Effector memory CD8-positive, alpha-beta T cell (primary cell): ENCODE results near the gene NMT2.
"Not testable (repeated sequence)": the region's sequence is repeated elsewhere in the genome, so short reads cannot be mapped to it uniquely, and the experiment has no call there.

ENCODE experiments used
- ATAC-seq: fragments of 150-1000 bp; cut with Tn5 transposase; replicated peaks from 2 replicates; pipeline ENCODE4 v1.10.0; 2021; ENCODE audit warnings: mild to moderate bottlenecking, moderate library complexity
- DNase-seq, 3 experiments: peaks; one replicate each; pipeline ENCODE4 v3.0.0; 2021
- H3K27ac Mint-ChIP-seq, 2 donors: one replicate each; pipeline ENCODE4 v1.8.0; 2022; ENCODE audit warnings: mild to moderate bottlenecking in 2 of 2, mixed read lengths in 2 of 2, moderate library complexity in 2 of 2
- H3K27me3 Mint-ChIP-seq, 2 donors: one replicate each; pipeline ENCODE4 v1.8.0; 2022; ENCODE audit warnings: mixed read lengths in 2 of 2
- H3K36me3 Mint-ChIP-seq: one replicate; pipeline ENCODE4 v1.8.0; 2022; ENCODE audit warnings: mild to moderate bottlenecking, moderate library complexity, mixed read lengths; ENCODE audit not compliant: insufficient read depth
- H3K4me1 Mint-ChIP-seq, 2 donors: one replicate each; pipeline ENCODE4 v1.8.0; 2022; ENCODE audit warnings: low read depth in 2 of 2, mixed read lengths in 2 of 2
- H3K4me3 Mint-ChIP-seq, 2 donors: one replicate each; pipeline ENCODE4 v1.8.0; 2022; ENCODE audit warnings: mild to moderate bottlenecking in 2 of 2, mixed read lengths in 2 of 2, moderate library complexity in 2 of 2
- H3K9me3 Mint-ChIP-seq, 2 donors: one replicate each; pipeline ENCODE4 v1.8.0; 2022; ENCODE audit warnings: mixed read lengths in 2 of 2
- total RNA-seq, 9 experiments: gene quantifications; one replicate each; lab custom pipeline; 2026; lab: John Stamatoyannopoulos, UW

NMT2 gene
- 13.0 to 107 (median 44.4) reads per million in 9 experiments for total RNA-seq

GRCh38 chr10:15168291-15168785 is at the start of gene NMT2:
Gene NMT2, minus strand, starts transcription at chr10:15168693. Its CDS starts 81 bp downstream, at chr10:15168612.
- peaks cover 13% of the 10 kb centered on the region for H3K36me3 Mint-ChIP-seq
- DNase-seq (peak; percentile 68 to 78 (median 73)), ATAC-seq (peak; percentile 74)
- H3K9me3 Mint-ChIP-seq, result no peaks in the 10 kb centered on the region
- peaks cover 39 to 50% of the 10 kb centered on the region in 2 donors for H3K4me1 Mint-ChIP-seq
- H3K27ac Mint-ChIP-seq, result peak within 1 kb of the TSS; percentile 90 to 93
- peak within 1 kb of the TSS; percentile 92 to 97 for H3K4me3 Mint-ChIP-seq
- H3K27me3 Mint-ChIP-seq, result no peaks in the 10 kb centered on the region

DNA sequence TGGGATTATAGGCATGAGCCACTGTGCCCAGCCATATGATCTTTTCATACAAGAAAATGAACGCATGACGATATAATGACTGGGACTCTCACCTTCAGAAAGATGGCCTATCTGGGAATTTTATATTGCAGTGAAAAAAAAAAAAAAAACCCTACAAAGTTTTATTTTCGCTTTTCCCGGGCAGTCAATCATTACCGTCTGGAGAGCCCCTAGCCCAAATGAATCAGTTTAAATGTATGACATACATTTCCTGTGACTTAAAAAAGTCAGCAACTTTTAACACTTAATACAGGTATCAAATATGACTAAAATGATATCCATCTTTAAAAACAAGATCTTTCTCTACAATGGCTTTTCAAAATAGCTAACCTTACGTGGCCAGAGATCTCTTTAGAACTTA is 48.2 kb upstream of the NMT2 start:
- Mint-ChIP-seq H3K36me3 (no peaks in the 10 kb centered on the region), H3K27ac (no peak overlapping the region), H3K9me3 (no peaks in the 10 kb centered on the region), H3K27me3 (no peaks in the 10 kb centered on the region), H3K4me1 (no peaks in the 10 kb centered on the region), H3K4me3 (no peak overlapping the region)
- no peak for DNase-seq
- ATAC-seq, result no peak

DNA sequence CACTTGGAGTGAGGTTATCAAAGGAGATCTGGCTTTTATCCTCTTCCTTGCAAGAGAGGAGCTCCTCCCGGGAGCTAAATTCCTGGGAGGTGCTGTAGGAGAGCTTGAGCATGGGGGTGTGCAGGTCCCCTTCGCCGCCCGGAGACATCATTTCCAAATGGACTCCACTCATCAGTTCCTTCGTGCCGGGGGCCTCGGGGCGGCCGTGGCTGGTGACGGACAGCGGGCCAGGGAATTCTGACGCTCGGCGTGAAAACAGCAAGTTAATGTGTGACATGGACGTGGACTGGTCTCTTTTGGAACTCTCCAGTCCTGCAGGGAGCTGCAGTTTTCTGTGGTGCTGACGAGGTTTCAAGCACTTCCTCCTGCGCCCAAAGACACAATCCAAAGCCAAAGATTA is 45.7 kb upstream of the NMT2 start:
- Mint-ChIP-seq H3K27ac (no peak overlapping the region), H3K27me3 (no peaks in the 10 kb centered on the region), H3K36me3 (no peaks in the 10 kb centered on the region), H3K4me1 (peaks cover 12 to 14% of the 10 kb centered on the region in 2 donors), H3K9me3 (no peaks in the 10 kb centered on the region), H3K4me3 (no peak overlapping the region)
- DNase-seq (no peak), ATAC-seq (no peak)

DNA sequence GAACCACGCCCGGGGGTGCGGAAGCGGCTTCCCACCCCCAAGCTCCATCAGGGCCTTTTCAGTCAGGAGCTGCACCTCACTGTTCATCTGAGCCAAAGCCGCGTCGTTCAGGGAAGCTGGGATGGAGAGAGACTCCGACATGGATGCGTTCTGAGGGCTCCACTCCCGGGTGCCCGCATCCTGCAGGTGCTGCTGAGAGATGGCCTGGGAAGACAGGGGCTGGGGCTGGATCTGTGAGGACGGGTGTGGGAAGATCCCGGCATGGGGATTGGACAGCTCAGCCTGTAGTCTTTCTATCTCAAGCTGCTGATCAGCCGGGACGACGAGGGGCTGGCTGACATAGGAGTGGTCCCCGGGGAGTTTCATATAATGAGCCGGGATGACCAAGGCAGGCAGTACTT is 45.0 kb upstream of the NMT2 start:
- peaks cover 6% of the 10 kb centered on the region for H3K36me3 Mint-ChIP-seq
- ATAC-seq (no peak), DNase-seq (no peak)
- H3K27me3 Mint-ChIP-seq, result no peaks in the 10 kb centered on the region
- no peak overlapping the region for H3K4me3 Mint-ChIP-seq
- no peaks in the 10 kb centered on the region for H3K9me3 Mint-ChIP-seq
- H3K4me1 Mint-ChIP-seq, result peaks cover 16 to 19% of the 10 kb centered on the region in 2 donors
- no peak overlapping the region for H3K27ac Mint-ChIP-seq

DNA sequence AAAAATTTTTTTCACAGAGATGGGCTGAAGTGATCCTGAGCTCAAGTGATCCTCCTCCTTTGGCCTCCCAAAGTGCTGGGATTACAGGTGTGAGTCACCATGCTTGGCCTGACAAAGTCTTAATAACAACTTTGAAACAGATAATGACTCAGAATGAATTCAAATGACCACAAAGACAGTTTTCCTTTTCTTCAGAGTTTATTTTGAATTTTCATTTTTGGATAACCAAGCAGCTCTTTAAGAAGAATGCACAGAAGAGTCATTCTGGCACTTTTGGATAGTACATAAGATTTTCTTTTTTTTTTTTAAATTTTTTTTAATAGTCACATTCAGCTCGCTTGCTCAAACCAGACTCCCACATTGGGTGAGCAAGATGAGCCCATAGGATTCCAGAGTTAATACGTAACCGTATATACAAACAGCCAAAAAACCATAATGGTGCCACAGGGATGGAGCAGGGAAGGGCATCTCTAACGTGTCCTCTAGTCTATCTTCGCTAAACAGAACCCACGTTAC is 43.0 kb upstream of the NMT2 start:
- peaks cover 27 to 32% of the 10 kb centered on the region in 2 donors for H3K4me1 Mint-ChIP-seq
- H3K4me3 Mint-ChIP-seq, result no peak overlapping the region
- H3K9me3 Mint-ChIP-seq, result no peaks in the 10 kb centered on the region
- H3K36me3 Mint-ChIP-seq, result peaks cover 10% of the 10 kb centered on the region
- H3K27ac Mint-ChIP-seq, result no peak overlapping the region
- ATAC-seq (no peak), DNase-seq (no peak)
- no peaks in the 10 kb centered on the region for H3K27me3 Mint-ChIP-seq

DNA sequence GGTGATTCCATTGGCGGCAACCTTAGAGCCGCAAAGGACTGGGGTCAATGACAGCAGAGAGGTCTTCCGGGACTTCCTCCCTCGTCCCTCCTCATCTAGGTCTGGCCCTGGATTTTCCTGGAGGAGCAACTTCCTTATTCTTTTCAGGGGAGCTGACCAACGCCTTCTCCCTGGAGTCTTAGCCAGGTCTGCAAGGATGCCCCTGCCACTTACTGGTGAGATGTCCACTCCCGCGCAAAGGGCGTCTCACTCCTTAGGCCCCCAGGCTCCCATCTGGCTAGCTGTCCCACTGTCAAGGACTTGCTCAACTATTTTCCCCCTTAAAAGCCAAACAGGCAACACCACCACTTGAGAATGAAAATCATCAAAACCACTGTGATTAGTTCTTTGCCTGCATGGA is 42.0 kb upstream of the NMT2 start:
- Mint-ChIP-seq H3K36me3 (peaks cover 10% of the 10 kb centered on the region), H3K27ac (peak overlapping the region; percentile 79 to 97), H3K4me1 (peaks cover 31 to 32% of the 10 kb centered on the region in 2 donors), H3K9me3 (no peaks in the 10 kb centered on the region), H3K4me3 (peak overlapping the region in 1 of 2 donors; percentile 75), H3K27me3 (no peaks in the 10 kb centered on the region)
- ATAC-seq (no peak), DNase-seq (no peak)

- Mint-ChIP-seq H3K27ac (peak overlapping the region; percentile 79 to 97), H3K4me1 (peaks cover 32% of the 10 kb centered on the region in 2 donors), H3K27me3 (no peaks in the 10 kb centered on the region), H3K4me3 (peak overlapping the region; percentile 75 to 76), H3K36me3 (peaks cover 10% of the 10 kb centered on the region), H3K9me3 (no peaks in the 10 kb centered on the region)
- peak; percentile 76 to 81 (median 77) for DNase-seq
- peak; percentile 66 for ATAC-seq
These were observed 41.5 kb upstream of the NMT2 start for GRCh38 chr10:15209827-15210509.

DNA sequence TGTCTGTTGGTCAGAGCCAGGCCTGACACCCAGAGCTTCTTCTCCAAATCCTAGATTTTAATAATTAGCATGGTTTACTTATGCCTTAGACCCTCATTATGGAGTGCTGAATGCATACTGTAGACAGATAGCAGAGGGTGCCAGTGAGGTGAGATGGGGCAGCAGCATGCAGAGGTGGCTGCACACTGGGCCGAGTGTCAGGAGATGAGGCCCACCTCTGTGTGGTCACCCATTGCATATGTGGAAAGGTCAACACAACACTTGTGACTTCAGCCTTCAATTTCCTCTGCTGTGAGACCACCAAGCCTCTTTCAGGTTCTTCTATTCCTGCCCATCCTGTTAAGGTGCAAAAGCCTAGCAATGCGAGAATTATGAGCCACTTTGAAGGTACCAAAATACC is 39.7 kb upstream of the NMT2 start:
- DNase-seq (no peak), ATAC-seq (no peak)
- Mint-ChIP-seq H3K9me3 (no peaks in the 10 kb centered on the region), H3K4me1 (peaks cover 32% of the 10 kb centered on the region in 2 donors), H3K27me3 (no peaks in the 10 kb centered on the region), H3K27ac (peak overlapping the region; percentile 79 to 97), H3K36me3 (peaks cover 10% of the 10 kb centered on the region), H3K4me3 (peak overlapping the region; percentile 75 to 76)

DNA sequence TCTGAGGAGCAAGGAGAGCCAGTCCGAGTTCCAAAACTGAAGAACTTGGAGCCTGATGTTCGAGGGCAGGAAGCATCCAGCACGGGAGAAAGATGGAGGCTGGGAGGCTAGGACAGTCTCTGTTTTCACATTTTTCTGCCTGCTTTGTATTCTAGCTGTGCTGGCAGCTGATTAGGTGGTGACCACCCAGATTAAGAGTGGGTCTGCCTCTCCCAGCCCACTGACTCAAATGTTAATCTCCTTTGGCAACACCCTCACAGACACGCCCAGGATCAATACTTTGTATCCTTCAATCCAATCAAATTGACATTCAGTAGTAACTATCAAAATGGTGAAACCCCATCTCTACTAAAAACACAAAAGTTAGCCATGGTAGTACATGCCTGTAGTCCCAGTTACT is 38.9 kb upstream of the NMT2 start:
- H3K27ac Mint-ChIP-seq, result peak overlapping the region; percentile 79 to 97
- H3K27me3 Mint-ChIP-seq, ATAC-seq, DNase-seq, H3K9me3 Mint-ChIP-seq: not testable (repeated sequence)
- peaks cover 32 to 33% of the 10 kb centered on the region in 2 donors for H3K4me1 Mint-ChIP-seq
- H3K4me3 Mint-ChIP-seq, result peak overlapping the region in 1 of 2 donors; percentile 76
- H3K36me3 Mint-ChIP-seq, result peaks cover 10% of the 10 kb centered on the region

GRCh38 chr10:15202639-15203038 is 34.1 kb upstream of the NMT2 start:
- Mint-ChIP-seq H3K9me3 (no peaks in the 10 kb centered on the region), H3K27ac (peak overlapping the region in 1 of 2 donors; percentile 13), H3K4me3 (no peak overlapping the region), H3K4me1 (peaks cover 14 to 19% of the 10 kb centered on the region in 2 donors), H3K27me3 (no peaks in the 10 kb centered on the region), H3K36me3 (no peaks in the 10 kb centered on the region)
- ATAC-seq, result no peak
- no peak for DNase-seq

DNA sequence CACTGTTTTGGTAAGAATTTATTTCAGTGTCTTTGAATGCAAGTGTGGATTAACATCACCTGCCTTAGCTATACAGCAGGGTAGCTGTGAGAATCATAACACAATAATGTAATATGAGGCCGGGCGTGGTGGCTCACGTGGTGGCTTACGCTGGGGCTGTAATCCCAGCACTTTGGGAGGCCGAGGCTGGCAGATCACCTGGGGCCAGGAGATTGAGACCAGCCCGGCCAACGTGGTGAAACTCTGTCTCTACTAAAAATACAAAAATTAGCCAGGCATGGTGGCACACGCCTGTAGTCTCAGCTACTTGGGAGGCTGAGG is 33.8 kb upstream of the NMT2 start:
- H3K27me3 Mint-ChIP-seq, DNase-seq, H3K9me3 Mint-ChIP-seq, H3K36me3 Mint-ChIP-seq, ATAC-seq, H3K4me3 Mint-ChIP-seq: not testable (repeated sequence)
- H3K4me1 Mint-ChIP-seq, result peaks cover 12 to 19% of the 10 kb centered on the region in 2 donors
- peak overlapping the region in 1 of 2 donors; percentile 13 for H3K27ac Mint-ChIP-seq

DNA sequence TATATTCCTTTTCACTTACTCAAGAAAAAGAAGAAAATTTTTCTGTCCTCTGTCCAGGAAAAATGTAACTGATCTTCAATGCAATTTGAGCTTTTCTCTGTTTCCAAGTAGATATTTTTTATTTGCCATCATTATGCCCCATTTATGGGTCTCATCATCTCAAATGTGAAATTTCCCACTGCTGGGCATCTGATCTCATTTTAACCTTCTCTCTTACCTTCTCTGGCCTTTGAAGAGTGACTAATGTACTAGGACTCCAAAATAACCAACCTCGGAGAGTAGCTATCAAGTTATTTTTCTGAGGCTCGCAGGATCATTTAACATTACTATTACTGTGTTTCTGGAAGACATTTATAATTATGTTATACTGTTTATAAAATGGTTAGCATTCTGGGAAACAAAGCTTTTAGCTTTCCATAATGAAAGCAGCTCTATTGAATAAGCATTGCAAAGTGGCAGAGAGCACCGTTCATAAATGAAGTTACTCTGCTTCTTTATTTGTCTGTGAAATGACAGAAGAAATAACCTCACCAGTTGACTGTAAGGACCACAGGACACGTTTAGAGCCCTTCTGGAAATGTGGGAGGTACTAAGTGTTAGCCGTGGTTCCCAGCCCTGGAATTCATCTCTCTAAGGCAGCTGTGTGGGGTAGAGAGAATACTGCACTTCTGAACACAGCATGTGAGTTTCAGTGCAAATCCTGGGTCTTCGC is 33.3 kb upstream of the NMT2 start:
- H3K27me3 Mint-ChIP-seq, result no peaks in the 10 kb centered on the region
- peaks cover 14 to 22% of the 10 kb centered on the region in 2 donors for H3K4me1 Mint-ChIP-seq
- ATAC-seq (no peak), DNase-seq (no peak)
- H3K27ac Mint-ChIP-seq, result no peak overlapping the region
- no peaks in the 10 kb centered on the region for H3K9me3 Mint-ChIP-seq
- H3K4me3 Mint-ChIP-seq, result no peak overlapping the region
- no peaks in the 10 kb centered on the region for H3K36me3 Mint-ChIP-seq

- DNase-seq (no peak), ATAC-seq (no peak)
- Mint-ChIP-seq H3K27ac (no peak overlapping the region), H3K36me3 (no peaks in the 10 kb centered on the region), H3K9me3 (no peaks in the 10 kb centered on the region), H3K4me3 (no peak overlapping the region), H3K4me1 (peaks cover 13 to 28% of the 10 kb centered on the region in 2 donors), H3K27me3 (no peaks in the 10 kb centered on the region)
These were observed 32.1 kb upstream of the NMT2 start for GRCh38 chr10:15200626-15201025.
